GM23338 (cell line): ENCODE data around the gene UBE3C. TPM values are rescaled to one million over a fixed set of nuclear protein-coding genes. Genes with fewer than 3 reads are reported as not detected.

Experiments used
- ATAC-seq: fragments of 200-7000 bp; cut with Tn5 transposase; 3 replicates; pipeline ENCODE4 v1.9.1; 2020
- DNase-seq: peaks from one replicate; pipeline ENCODE4 v3.0.0-alpha.2; 2015; ENCODE audit warnings: low spot score
- H2AFZ ChIP-seq: fragments of 200-600 bp; sonication (generic); 2 replicates; pipeline ENCODE4 v1.8.0; 2016; ENCODE audit warnings: antibody characterized with exemption, mild to moderate bottlenecking, moderate library complexity
- H3F3A ChIP-seq: fragments of 200-600 bp; sonication (generic); replicated peaks from 2 replicates; pipeline ENCODE4 v1.8.0; 2017; ENCODE audit warnings: antibody characterized with exemption, mixed run types, low read depth
- H3K27ac ChIP-seq: fragments of 200-600 bp; sonication (generic); 2 replicates; pipeline ENCODE4 v1.6.1; 2016; ENCODE audit warnings: low read depth
- H3K27me3 ChIP-seq: fragments of 200-600 bp; sonication (generic); 2 replicates; pipeline ENCODE4 v1.8.0; 2016; ENCODE audit warnings: mild to moderate bottlenecking, mixed run types, moderate library complexity; ENCODE audit not compliant: insufficient read depth
- H3K36me3 ChIP-seq: fragments of 200-600 bp; sonication (generic); 2 replicates; pipeline ENCODE4 v1.8.0; 2016; ENCODE audit warnings: mild to moderate bottlenecking; ENCODE audit not compliant: insufficient read depth
- H3K4me1 ChIP-seq: fragments of 200-600 bp; sonication (generic); 2 replicates; pipeline ENCODE4 v1.8.0; 2016; ENCODE audit warnings: mild to moderate bottlenecking, moderate library complexity; ENCODE audit not compliant: insufficient read depth
- H3K4me2 ChIP-seq: fragments of 200-600 bp; sonication (generic); 2 replicates; pipeline ENCODE4 v1.7.1; 2017; ENCODE audit warnings: mixed run types
- H3K4me3 ChIP-seq: fragments of 200-600 bp; sonication (generic); 2 replicates; pipeline ENCODE4 v1.6.1; 2016; ENCODE audit warnings: mixed run types
- H3K79me2 ChIP-seq: fragments of 200-600 bp; sonication (generic); replicated peaks from 2 replicates; pipeline ENCODE4 v1.8.0; 2017; ENCODE audit warnings: mild to moderate bottlenecking; ENCODE audit not compliant: insufficient read depth
- H3K9me2 ChIP-seq: fragments of 200-600 bp; sonication (generic); 2 replicates; pipeline ENCODE4 v1.8.0; 2017; ENCODE audit not compliant: insufficient read depth
- H4K20me1 ChIP-seq: fragments of 200-600 bp; sonication (generic); replicated peaks from 2 replicates; pipeline ENCODE4 v1.8.0; 2017; ENCODE audit warnings: mild to moderate bottlenecking; ENCODE audit not compliant: insufficient read depth
- H3K27ac Mint-ChIP-seq: 2 replicates; pipeline ENCODE4 v1.8.0; 2020; ENCODE audit warnings: inconsistent platforms, mild to moderate bottlenecking, moderate library complexity, mixed read lengths
- H3K27me3 Mint-ChIP-seq: 3 replicates; pipeline ENCODE4 v1.8.0; 2022; ENCODE audit warnings: low read depth, mild to moderate bottlenecking, moderate library complexity, mixed read lengths, inconsistent platforms; ENCODE audit not compliant: insufficient read depth, poor library complexity
- H3K36me3 Mint-ChIP-seq: 3 replicates; pipeline ENCODE4 v1.8.0; 2021; ENCODE audit warnings: low read depth, mild to moderate bottlenecking, inconsistent platforms, moderate library complexity, mixed read lengths
- H3K4me1 Mint-ChIP-seq: 3 replicates; pipeline ENCODE4 v1.8.0; 2020; ENCODE audit warnings: mild to moderate bottlenecking, inconsistent platforms, mixed read lengths
- H3K4me3 Mint-ChIP-seq: 3 replicates; pipeline ENCODE4 v1.8.0; 2021; ENCODE audit warnings: moderate library complexity, mild to moderate bottlenecking, inconsistent platforms, mixed read lengths
- H3K9me3 Mint-ChIP-seq: 3 replicates; pipeline ENCODE4 v1.8.0; 2020; ENCODE audit warnings: moderate library complexity, mild to moderate bottlenecking, inconsistent platforms, mixed read lengths
- CREB1 ChIP-seq: fragments of 250-450 bp; sonication (Bioruptor Pico); IDR thresholded peaks from 2 replicates; pipeline ENCODE4 v1.5.0; 2020; ENCODE audit warnings: low read depth, mild to moderate bottlenecking, moderate library complexity
- NANOG ChIP-seq: IDR thresholded peaks from 2 replicates; pipeline ENCODE4 v1.6.1; 2016; ENCODE audit warnings: antibody characterized with exemption, borderline replicate concordance
- POLR2AphosphoS5 ChIP-seq: IDR thresholded peaks from 2 replicates; pipeline ENCODE4 v1.6.1; 2016; ENCODE audit warnings: antibody characterized with exemption, low read depth
- ZNF331 ChIP-seq: fragments of 250-450 bp; sonication (Bioruptor Pico); IDR thresholded peaks from 2 replicates; pipeline ENCODE4 v1.5.0; 2020; ENCODE audit warnings: low read depth, mild to moderate bottlenecking, moderate library complexity
- polyA plus RNA-seq: library from polyadenylated mRNA; unstranded; fragments of >200 nt; fragmentation: Nextera tagmentation; extraction: Ambion mirVana; gene quantifications from 2 replicates; pipeline ENCODE4 v1.2.1, GENCODE V29; 2016
- total RNA-seq: library from RNA; depleted of rRNA; stranded (reverse); fragments of >200 nt; shearing (Covaris generic); gene quantifications from 2 replicates; pipeline ENCODE4 v1.2.3, GENCODE V29; 2014
- TF ChIP-seq, protein P1 (sequence below): fragments of 250-450 bp; sonication (Bioruptor Pico); IDR thresholded peaks from 2 replicates; pipeline ENCODE4 v1.5.0; 2020; ENCODE audit warnings: mild to moderate bottlenecking, moderate library complexity
- TF ChIP-seq, protein P2 (sequence below), 2 experiments: fragments of 200-600 bp in 1 of 2; sonication (generic) in 1 of 2; conservative IDR thresholded peaks; 2 replicates each; pipeline versions ENCODE4 v1.5.1 to v1.6.1; 2016 to 2017; ENCODE audit warnings: antibody characterized with exemption in 2 of 2, low read depth in 2 of 2, mild to moderate bottlenecking in 2 of 2, moderate library complexity in 1 of 2
- TF ChIP-seq, protein P3 (sequence below): IDR thresholded peaks from 2 replicates; pipeline ENCODE4 v1.6.1; 2016; ENCODE audit warnings: antibody characterized with exemption

Gene UBE3C
- total and polyA plus RNA-seq, 2 experiments from 2014 or later: 16.8 to 76.9 TPM

DNA sequence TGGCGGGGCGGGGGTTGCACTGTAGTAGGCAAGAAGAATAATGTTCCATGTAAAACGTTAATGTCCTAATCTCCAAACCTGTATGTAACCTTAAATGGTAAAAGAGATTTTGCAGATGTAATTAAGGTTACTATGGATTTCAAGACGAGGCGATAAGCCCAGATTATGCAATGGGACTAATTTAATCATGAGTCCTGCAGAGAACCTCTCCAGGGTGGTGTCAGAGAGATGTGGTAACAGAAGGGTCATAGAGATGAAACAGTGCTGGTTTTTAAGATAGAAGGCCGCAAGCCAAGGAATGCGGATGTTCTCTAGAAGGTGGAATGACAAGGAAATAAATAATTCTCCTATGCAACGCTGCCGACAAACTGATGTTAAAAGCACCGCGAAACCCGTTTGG is 57.1 kb downstream of the UBE3C start (continued):
- TF ChIP-seq, protein P1, sequence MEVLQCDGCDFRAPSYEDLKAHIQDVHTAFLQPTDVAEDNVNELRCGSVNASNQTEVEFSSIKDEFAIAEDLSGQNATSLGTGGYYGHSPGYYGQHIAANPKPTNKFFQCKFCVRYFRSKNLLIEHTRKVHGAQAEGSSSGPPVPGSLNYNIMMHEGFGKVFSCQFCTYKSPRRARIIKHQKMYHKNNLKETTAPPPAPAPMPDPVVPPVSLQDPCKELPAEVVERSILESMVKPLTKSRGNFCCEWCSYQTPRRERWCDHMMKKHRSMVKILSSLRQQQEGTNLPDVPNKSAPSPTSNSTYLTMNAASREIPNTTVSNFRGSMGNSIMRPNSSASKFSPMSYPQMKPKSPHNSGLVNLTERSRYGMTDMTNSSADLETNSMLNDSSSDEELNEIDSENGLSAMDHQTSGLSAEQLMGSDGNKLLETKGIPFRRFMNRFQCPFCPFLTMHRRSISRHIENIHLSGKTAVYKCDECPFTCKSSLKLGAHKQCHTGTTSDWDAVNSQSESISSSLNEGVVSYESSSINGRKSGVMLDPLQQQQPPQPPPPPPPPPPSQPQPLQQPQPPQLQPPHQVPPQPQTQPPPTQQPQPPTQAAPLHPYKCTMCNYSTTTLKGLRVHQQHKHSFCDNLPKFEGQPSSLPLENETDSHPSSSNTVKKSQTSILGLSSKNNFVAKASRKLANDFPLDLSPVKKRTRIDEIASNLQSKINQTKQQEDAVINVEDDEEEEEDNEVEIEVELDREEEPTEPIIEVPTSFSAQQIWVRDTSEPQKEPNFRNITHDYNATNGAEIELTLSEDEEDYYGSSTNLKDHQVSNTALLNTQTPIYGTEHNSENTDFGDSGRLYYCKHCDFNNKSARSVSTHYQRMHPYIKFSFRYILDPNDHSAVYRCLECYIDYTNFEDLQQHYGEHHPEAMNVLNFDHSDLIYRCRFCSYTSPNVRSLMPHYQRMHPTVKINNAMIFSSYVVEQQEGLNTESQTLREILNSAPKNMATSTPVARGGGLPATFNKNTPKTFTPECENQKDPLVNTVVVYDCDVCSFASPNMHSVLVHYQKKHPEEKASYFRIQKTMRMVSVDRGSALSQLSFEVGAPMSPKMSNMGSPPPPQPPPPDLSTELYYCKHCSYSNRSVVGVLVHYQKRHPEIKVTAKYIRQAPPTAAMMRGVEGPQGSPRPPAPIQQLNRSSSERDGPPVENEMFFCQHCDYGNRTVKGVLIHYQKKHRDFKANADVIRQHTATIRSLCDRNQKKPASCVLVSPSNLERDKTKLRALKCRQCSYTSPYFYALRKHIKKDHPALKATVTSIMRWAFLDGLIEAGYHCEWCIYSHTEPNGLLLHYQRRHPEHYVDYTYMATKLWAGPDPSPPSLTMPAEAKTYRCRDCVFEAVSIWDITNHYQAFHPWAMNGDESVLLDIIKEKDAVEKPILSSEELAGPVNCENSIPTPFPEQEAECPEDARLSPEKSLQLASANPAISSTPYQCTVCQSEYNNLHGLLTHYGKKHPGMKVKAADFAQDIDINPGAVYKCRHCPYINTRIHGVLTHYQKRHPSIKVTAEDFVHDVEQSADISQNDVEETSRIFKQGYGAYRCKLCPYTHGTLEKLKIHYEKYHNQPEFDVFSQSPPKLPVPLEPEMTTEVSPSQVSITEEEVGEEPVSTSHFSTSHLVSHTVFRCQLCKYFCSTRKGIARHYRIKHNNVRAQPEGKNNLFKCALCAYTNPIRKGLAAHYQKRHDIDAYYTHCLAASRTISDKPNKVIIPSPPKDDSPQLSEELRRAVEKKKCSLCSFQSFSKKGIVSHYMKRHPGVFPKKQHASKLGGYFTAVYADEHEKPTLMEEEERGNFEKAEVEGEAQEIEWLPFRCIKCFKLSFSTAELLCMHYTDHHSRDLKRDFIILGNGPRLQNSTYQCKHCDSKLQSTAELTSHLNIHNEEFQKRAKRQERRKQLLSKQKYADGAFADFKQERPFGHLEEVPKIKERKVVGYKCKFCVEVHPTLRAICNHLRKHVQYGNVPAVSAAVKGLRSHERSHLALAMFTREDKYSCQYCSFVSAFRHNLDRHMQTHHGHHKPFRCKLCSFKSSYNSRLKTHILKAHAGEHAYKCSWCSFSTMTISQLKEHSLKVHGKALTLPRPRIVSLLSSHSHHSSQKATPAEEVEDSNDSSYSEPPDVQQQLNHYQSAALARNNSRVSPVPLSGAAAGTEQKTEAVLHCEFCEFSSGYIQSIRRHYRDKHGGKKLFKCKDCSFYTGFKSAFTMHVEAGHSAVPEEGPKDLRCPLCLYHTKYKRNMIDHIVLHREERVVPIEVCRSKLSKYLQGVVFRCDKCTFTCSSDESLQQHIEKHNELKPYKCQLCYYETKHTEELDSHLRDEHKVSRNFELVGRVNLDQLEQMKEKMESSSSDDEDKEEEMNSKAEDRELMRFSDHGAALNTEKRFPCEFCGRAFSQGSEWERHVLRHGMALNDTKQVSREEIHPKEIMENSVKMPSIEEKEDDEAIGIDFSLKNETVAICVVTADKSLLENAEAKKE (CRISPR knock-in tag): no peak

DNA sequence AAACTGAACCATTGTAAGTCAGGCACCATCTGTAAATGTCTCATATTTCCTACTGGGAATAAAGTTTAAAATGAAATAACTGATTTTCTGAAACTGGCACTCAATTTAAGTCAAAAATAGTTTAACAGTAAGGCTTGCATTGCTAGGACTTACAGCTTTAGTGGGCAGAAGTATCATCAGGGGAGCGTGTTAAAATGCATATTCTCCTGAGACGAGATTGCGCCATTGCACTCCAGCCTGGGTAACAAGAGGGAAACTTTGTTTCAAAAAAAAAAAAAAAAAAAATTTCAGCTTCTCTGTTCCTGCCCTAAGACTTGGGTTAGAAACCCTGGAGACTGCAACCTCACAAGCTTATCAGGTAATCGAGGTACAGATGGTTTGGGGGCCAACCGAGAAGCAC is 65.4 kb downstream of the UBE3C start:
- no peak overlapping the region for H3K4me3 Mint-ChIP-seq
- no peaks in the 10 kb centered on the region for H3K9me3 Mint-ChIP-seq
- Histone ChIP-seq H3F3A (no peaks in the 10 kb centered on the region), H3K27me3 (no peaks in the 10 kb centered on the region), H3K9me2 (no peaks in the 10 kb centered on the region), H3K79me2 (no peaks in the 10 kb centered on the region), H3K4me1 (no peaks in the 10 kb centered on the region), H3K36me3 (peaks cover 26% of the 10 kb centered on the region; the same call in 1 of the 2 replicates), H4K20me1 (no peaks in the 10 kb centered on the region; the same call in 1 of the 2 replicates), H3K27ac (no peak overlapping the region), H3K4me2 (no peak overlapping the region), H2AFZ (no peak overlapping the region), H3K4me3 (no peak overlapping the region)
- no peak overlapping the region for H3K27ac Mint-ChIP-seq
- no peaks in the 10 kb centered on the region for H3K27me3 Mint-ChIP-seq
- H3K36me3 Mint-ChIP-seq: peaks cover 32% of the 10 kb centered on the region
- H3K4me1 Mint-ChIP-seq: no peaks in the 10 kb centered on the region
- DNase-seq (no peak), ATAC-seq (no peak)
- TF ChIP-seq ZNF331 (CRISPR knock-in tag) (no peak), POLR2AphosphoS5 (no peak), CREB1 (CRISPR knock-in tag) (no peak), NANOG (no peak)
- TF ChIP-seq, protein P1 (CRISPR knock-in tag): no peak
- TF ChIP-seq, protein P2, sequence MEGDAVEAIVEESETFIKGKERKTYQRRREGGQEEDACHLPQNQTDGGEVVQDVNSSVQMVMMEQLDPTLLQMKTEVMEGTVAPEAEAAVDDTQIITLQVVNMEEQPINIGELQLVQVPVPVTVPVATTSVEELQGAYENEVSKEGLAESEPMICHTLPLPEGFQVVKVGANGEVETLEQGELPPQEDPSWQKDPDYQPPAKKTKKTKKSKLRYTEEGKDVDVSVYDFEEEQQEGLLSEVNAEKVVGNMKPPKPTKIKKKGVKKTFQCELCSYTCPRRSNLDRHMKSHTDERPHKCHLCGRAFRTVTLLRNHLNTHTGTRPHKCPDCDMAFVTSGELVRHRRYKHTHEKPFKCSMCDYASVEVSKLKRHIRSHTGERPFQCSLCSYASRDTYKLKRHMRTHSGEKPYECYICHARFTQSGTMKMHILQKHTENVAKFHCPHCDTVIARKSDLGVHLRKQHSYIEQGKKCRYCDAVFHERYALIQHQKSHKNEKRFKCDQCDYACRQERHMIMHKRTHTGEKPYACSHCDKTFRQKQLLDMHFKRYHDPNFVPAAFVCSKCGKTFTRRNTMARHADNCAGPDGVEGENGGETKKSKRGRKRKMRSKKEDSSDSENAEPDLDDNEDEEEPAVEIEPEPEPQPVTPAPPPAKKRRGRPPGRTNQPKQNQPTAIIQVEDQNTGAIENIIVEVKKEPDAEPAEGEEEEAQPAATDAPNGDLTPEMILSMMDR (conservative IDR thresholded peaks at IDR 0.05; ENCODE audit: low read depth in 2 of 2): no peak
- TF ChIP-seq, protein P3, sequence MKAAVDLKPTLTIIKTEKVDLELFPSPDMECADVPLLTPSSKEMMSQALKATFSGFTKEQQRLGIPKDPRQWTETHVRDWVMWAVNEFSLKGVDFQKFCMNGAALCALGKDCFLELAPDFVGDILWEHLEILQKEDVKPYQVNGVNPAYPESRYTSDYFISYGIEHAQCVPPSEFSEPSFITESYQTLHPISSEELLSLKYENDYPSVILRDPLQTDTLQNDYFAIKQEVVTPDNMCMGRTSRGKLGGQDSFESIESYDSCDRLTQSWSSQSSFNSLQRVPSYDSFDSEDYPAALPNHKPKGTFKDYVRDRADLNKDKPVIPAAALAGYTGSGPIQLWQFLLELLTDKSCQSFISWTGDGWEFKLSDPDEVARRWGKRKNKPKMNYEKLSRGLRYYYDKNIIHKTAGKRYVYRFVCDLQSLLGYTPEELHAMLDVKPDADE: no peak
